Aorta (tissue), 5 donors: ENCODE measurements around the gene PAAF1. TPM values are rescaled to one million over a fixed set of nuclear protein-coding genes. Genes with fewer than 3 reads are reported as not detected.
"Not testable (repeated sequence)": the region's sequence is repeated elsewhere in the genome, so short reads cannot be mapped to it uniquely, and the experiment has no call there.

ENCODE experiments used
- ATAC-seq: fragments of 200-7000 bp; cut with Tn5 transposase; one replicate; pipeline ENCODE4 v1.9.1; 2022; ENCODE audit warnings: moderate library complexity; ENCODE audit not compliant: low FRiP score
- DNase-seq, 2 donors: peaks; one replicate each; pipeline ENCODE4 v3.0.0-alpha.2; 2020
- H3K27ac ChIP-seq, 2 donors: one replicate each; pipeline ENCODE4 v1.5.1; 2013; ENCODE audit warnings: low read length in 2 of 2, mild to moderate bottlenecking in 2 of 2, moderate library complexity in 2 of 2, control low read depth in 1 of 2, inconsistent platforms in 1 of 2, low read depth in 1 of 2
- H3K27me3 ChIP-seq, 2 donors: one replicate each; pipeline ENCODE4 v1.6.1; 2013; ENCODE audit warnings: control low read depth in 1 of 2, low read length in 1 of 2, mild to moderate bottlenecking in 1 of 2, moderate library complexity in 1 of 2; ENCODE audit not compliant: insufficient read depth in 2 of 2, control insufficient read depth in 1 of 2
- H3K36me3 ChIP-seq, 2 donors: one replicate each; pipeline ENCODE4 v1.6.1; 2013; ENCODE audit warnings: control low read depth in 1 of 2, low read length in 1 of 2, mild to moderate bottlenecking in 1 of 2; ENCODE audit not compliant: insufficient read depth in 2 of 2, control insufficient read depth in 1 of 2
- H3K4me1 ChIP-seq, 2 donors: one replicate each; pipeline ENCODE4 v1.6.1; 2013; ENCODE audit warnings: low read length in 2 of 2, control low read depth in 1 of 2, mild to moderate bottlenecking in 1 of 2, moderate library complexity in 1 of 2; ENCODE audit not compliant: insufficient read depth in 2 of 2, control insufficient read depth in 1 of 2
- H3K4me3 ChIP-seq, 2 donors: one replicate each; pipeline ENCODE4 v1.5.1; 2013; ENCODE audit warnings: low read length in 2 of 2, control low read depth in 1 of 2, mild to moderate bottlenecking in 1 of 2
- H3K9me3 ChIP-seq: one replicate; pipeline ENCODE4 v1.6.1; 2013; ENCODE audit warnings: mild to moderate bottlenecking, low read length; ENCODE audit not compliant: control insufficient read depth
- WGBS, 2 donors: extraction: QIAGEN DNeasy Blood & Tissue Kit; methylation state at CpG; one replicate each; pipeline ENCODE4 v1.1.7; 2013; 5-methylcytosine and 5-hydroxymethylcytosine counted together
- intact Hi-C, 2 donors: fragments of 100-400 bp; cut with DNase I; formaldehyde crosslinking; loops; one replicate each; pipeline versions ENCODE4 v1.14.2 to v1.15.0; 2022
- polyA plus RNA-seq, 2 donors: library from polyadenylated mRNA; stranded (reverse); fragments of 200-250 nt; gene quantifications; one replicate each; pipeline ENCODE4 v1.2.3, GENCODE V29; 2013
- total RNA-seq, 2 donors: library from RNA; stranded (reverse); fragmentation: NEBNext Ultra II Directional; extraction: Animal tissue kit (Norgen Biotek cat#: 25700); gene quantifications; one replicate each; pipeline ENCODE4 v1.2.1, GENCODE V29; 2021
- donor health status: healthy with polysubstance abuse.
- donor health status: Bipolar disorder and iron deficiency.
- donor health status: DM: no; HTN: no; CAD: no.
- donor health status: DM: no; HTN: no; CAD: no.
- donor health status: DM: yes; HTN: yes; CAD: no.

Gene PAAF1
- total and polyA plus RNA-seq, 4 donors = 13.9 to 23.9 (median 16.8) TPM

GRCh38 chr11:73931039-73931645 lies 54.3 kb downstream of the PAAF1 start:
- H3K9me3 ChIP-seq = no peaks in the 10 kb centered on the region
- no peaks in the 10 kb centered on the region for H3K27me3 ChIP-seq
- no peak overlapping the region for H3K4me3 ChIP-seq
- DNase-seq (no peak), ATAC-seq (no peak)
- H3K4me1 ChIP-seq = no peaks in the 10 kb centered on the region
- H3K36me3 ChIP-seq = peaks cover 0 to 18% of the 10 kb centered on the region in 2 donors
- 60 to 63% methylated on average over 7 of the region's 7 CpGs for WGBS, 2 donors
- intact Hi-C loops = no loop called here
- H3K27ac ChIP-seq = no peak overlapping the region

- Histone ChIP-seq H3K27ac (no peak overlapping the region), H3K36me3 (peaks cover 0 to 18% of the 10 kb centered on the region in 2 donors), H3K4me1 (no peaks in the 10 kb centered on the region), H3K27me3 (no peaks in the 10 kb centered on the region), H3K9me3 (no peaks in the 10 kb centered on the region), H3K4me3 (no peak overlapping the region)
- ATAC-seq (no peak), DNase-seq (no peak)
- intact Hi-C loops = no loop called here
- 92 to 93% methylated on average over 6 of the region's 6 CpGs for WGBS, 2 donors
Observed at GRCh38 chr11:73931951-73932350, 55.2 kb downstream of the PAAF1 start.

GRCh38 chr11:73932781-73933180 lies 56.0 kb downstream of the PAAF1 start:
- Histone ChIP-seq H3K36me3 (peaks cover 0 to 12% of the 10 kb centered on the region in 2 donors), H3K9me3 (no peaks in the 10 kb centered on the region), H3K27me3 (no peaks in the 10 kb centered on the region), H3K4me1 (no peaks in the 10 kb centered on the region), H3K4me3 (no peak overlapping the region), H3K27ac (no peak overlapping the region)
- 69 to 77% methylated on average over 7 of the region's 7 CpGs for WGBS, 2 donors
- ATAC-seq = no peak
- no peak for DNase-seq
- intact Hi-C loops = no loop called here

- ATAC-seq, H3K27me3 ChIP-seq, intact Hi-C loops, H3K4me1 ChIP-seq, H3K4me3 ChIP-seq, H3K27ac ChIP-seq, H3K9me3 ChIP-seq, DNase-seq, H3K36me3 ChIP-seq: not testable (repeated sequence)
- 90 to 96% methylated on average over 5 to 19 of the region's 25 CpGs for WGBS, 2 donors
Observed at GRCh38 chr11:73936047-73936446, 59.2 kb downstream of the PAAF1 start.

GRCh38 chr11:73939096-73939495 lies 62.3 kb downstream of the PAAF1 start:
- ATAC-seq (no peak), DNase-seq (no peak)
- Histone ChIP-seq H3K27me3 (no peaks in the 10 kb centered on the region), H3K27ac (no peak overlapping the region), H3K4me3 (no peak overlapping the region), H3K36me3 (peaks cover 0 to 2% of the 10 kb centered on the region in 2 donors), H3K4me1 (no peaks in the 10 kb centered on the region), H3K9me3 (no peaks in the 10 kb centered on the region)
- WGBS, 2 donors = 39 to 42% methylated on average over 4 of the region's 4 CpGs
- intact Hi-C loops = no loop called here

- 80 to 81% methylated on average over 9 of the region's 9 CpGs for WGBS, 2 donors
- no peak for ATAC-seq
- intact Hi-C loops = no loop called here
Observed at GRCh38 chr11:73940801-73941570, 64.2 kb downstream of the PAAF1 start.

GRCh38 chr11:73942010-73942409 lies 65.2 kb downstream of the PAAF1 start:
- no peak overlapping the region for H3K27ac ChIP-seq
- ATAC-seq = no peak
- 96 to 100% methylated on average over 1 of the region's 1 CpG for WGBS, 2 donors
- H3K4me3 ChIP-seq = no peak overlapping the region
- no peaks in the 10 kb centered on the region for H3K4me1 ChIP-seq
- intact Hi-C loops = no loop called here
- no peak for DNase-seq
- H3K27me3 ChIP-seq = no peaks in the 10 kb centered on the region
- no peaks in the 10 kb centered on the region for H3K9me3 ChIP-seq
- H3K36me3 ChIP-seq = no peaks in the 10 kb centered on the region

More at GRCh38 chr11:73940801-73941570, 64.2 kb downstream of the PAAF1 start:
- Histone ChIP-seq H3K4me3 (no peak overlapping the region), H3K36me3 (no peaks in the 10 kb centered on the region), H3K27ac (no peak overlapping the region), H3K9me3 (no peaks in the 10 kb centered on the region), H3K4me1 (no peaks in the 10 kb centered on the region), H3K27me3 (no peaks in the 10 kb centered on the region)
- DNase-seq = no peak

- WGBS, 2 donors = 32 to 40% methylated on average over 6 of the region's 6 CpGs
- Histone ChIP-seq H3K4me3 (no peak overlapping the region), H3K36me3 (no peaks in the 10 kb centered on the region), H3K27me3 (no peaks in the 10 kb centered on the region), H3K9me3 (no peaks in the 10 kb centered on the region), H3K27ac (no peak overlapping the region), H3K4me1 (no peaks in the 10 kb centered on the region)
- intact Hi-C loops = no loop called here
- ATAC-seq (no peak), DNase-seq (no peak)
Observed at GRCh38 chr11:73944085-73944484, 67.3 kb downstream of the PAAF1 start.

GRCh38 chr11:73944901-73945300 lies 68.1 kb downstream of the PAAF1 start:
- H3K9me3 ChIP-seq = no peaks in the 10 kb centered on the region

More at GRCh38 chr11:73944901-73945300, 68.1 kb downstream of the PAAF1 start:
- H3K27ac ChIP-seq = no peak overlapping the region
- no peaks in the 10 kb centered on the region for H3K27me3 ChIP-seq
- ATAC-seq (no peak), DNase-seq (no peak)
- H3K4me3 ChIP-seq = no peak overlapping the region
- intact Hi-C loops = no loop called here
- WGBS, 2 donors = 84 to 87% methylated on average over 10 of the region's 10 CpGs
- no peaks in the 10 kb centered on the region for H3K4me1 ChIP-seq
- H3K36me3 ChIP-seq = no peaks in the 10 kb centered on the region
